Smooth muscle cell (in vitro differentiated cells): ENCODE results near the gene PMFBP1. TPM values are rescaled to one million over a fixed set of nuclear protein-coding genes. Genes with fewer than 3 reads are reported as not detected.

Experiments
- DNase-seq: peaks from one replicate; lab custom pipeline; 2025; ENCODE audit not compliant: unreplicated experiment; lab: John Stamatoyannopoulos, UW
- H2AFZ ChIP-seq: fragments of 200-600 bp; sonication (generic); 2 replicates; pipeline ENCODE4 v1.6.0; 2016; ENCODE audit warnings: antibody characterized with exemption, low read depth, mild to moderate bottlenecking
- H3F3A ChIP-seq: fragments of 200-600 bp; sonication (generic); 2 replicates; pipeline ENCODE4 v1.6.0; 2017; ENCODE audit warnings: antibody characterized with exemption, low read depth
- H3K27ac ChIP-seq: fragments of 200-600 bp; sonication (generic); 2 replicates; pipeline ENCODE4 v1.5.1; 2016; ENCODE audit warnings: low read depth, mild to moderate bottlenecking
- H3K27me3 ChIP-seq: fragments of 200-600 bp; sonication (generic); 2 replicates; pipeline ENCODE4 v1.6.1; 2016; ENCODE audit warnings: low read depth, mild to moderate bottlenecking
- H3K36me3 ChIP-seq: fragments of 200-600 bp; sonication (generic); 2 replicates; pipeline ENCODE4 v1.5.1; 2016; ENCODE audit warnings: low read depth
- H3K4me1 ChIP-seq: fragments of 200-600 bp; sonication (generic); 2 replicates; pipeline ENCODE4 v1.5.1; 2016; ENCODE audit warnings: low read depth
- H3K4me2 ChIP-seq: fragments of 200-600 bp; sonication (generic); 2 replicates; pipeline ENCODE4 v1.6.0; 2016; ENCODE audit warnings: mild to moderate bottlenecking
- H3K4me3 ChIP-seq: fragments of 200-600 bp; sonication (generic); 2 replicates; pipeline ENCODE4 v1.5.1; 2016; ENCODE audit warnings: mild to moderate bottlenecking
- H3K79me2 ChIP-seq: fragments of 200-600 bp; sonication (generic); 2 replicates; pipeline ENCODE4 v1.6.0; 2016; ENCODE audit warnings: low read depth, mild to moderate bottlenecking
- H3K9ac ChIP-seq: fragments of 200-600 bp; sonication (generic); 2 replicates; pipeline ENCODE4 v1.6.0; 2016; ENCODE audit warnings: low read depth
- H3K9me3 ChIP-seq: fragments of 200-600 bp; sonication (generic); replicated peaks from 2 replicates; pipeline ENCODE4 v1.5.1; 2016; ENCODE audit warnings: low read depth
- H4K20me1 ChIP-seq: fragments of 200-600 bp; sonication (generic); 2 replicates; pipeline ENCODE4 v1.6.0; 2016; ENCODE audit warnings: low read depth
- CTCF ChIP-seq: fragments of 200-600 bp; sonication (generic); IDR thresholded peaks from 2 replicates; pipeline ENCODE4 v1.5.1; 2017; ENCODE audit warnings: borderline replicate concordance, mild to moderate bottlenecking, antibody characterized with exemption; ENCODE audit not compliant: insufficient read depth, poor library complexity, severe bottlenecking
- WGBS: methylation state at CpG from one replicate; pipeline ENCODE4 v1.1.7; 2016; ENCODE audit warnings: low lambda C conversion rate; 5-methylcytosine and 5-hydroxymethylcytosine counted together
- polyA plus RNA-seq: library from polyadenylated mRNA; unstranded; fragments of >200 nt; fragmentation: Nextera tagmentation; extraction: Ambion mirVana; gene quantifications from 2 replicates; pipeline ENCODE4 v1.2.1, GENCODE V29; 2016
- total RNA-seq: library from RNA; depleted of rRNA; stranded (reverse); fragments of >200 nt; gene quantifications from 2 replicates; pipeline ENCODE4 v1.2.3, GENCODE V29; 2014

The PMFBP1 gene
- total and polyA plus RNA-seq, 2 experiments from 2014 or later = 0.31 to 0.80 TPM

GRCh38 chr16:72198021-72198711 lies 26.2 kb upstream of the PMFBP1 start:
- Histone ChIP-seq H3F3A (no peaks in the 10 kb centered on the region), H3K4me2 (no peak overlapping the region)
- whole genome bisulfite sequencing = 88% methylated on average over 11 of the region's 11 CpGs

GRCh38 chr16:72197545-72197944 lies 25.6 kb upstream of the PMFBP1 start:
- H3K27ac ChIP-seq = no peak overlapping the region
- TF ChIP-seq CTCF = no peak
- DNase-seq = no peak
- H4K20me1 ChIP-seq = no peaks in the 10 kb centered on the region
- 88% methylated on average over 4 of the region's 4 CpGs for WGBS
- H3K4me3 ChIP-seq = no peak overlapping the region
- no peaks in the 10 kb centered on the region for H3K36me3 ChIP-seq
- H3K79me2 ChIP-seq = no peaks in the 10 kb centered on the region
- no peak overlapping the region for H3K9ac ChIP-seq
- no peak overlapping the region for H3K4me2 ChIP-seq
- no peaks in the 10 kb centered on the region for H3K9me3 ChIP-seq
- no peak overlapping the region for H2AFZ ChIP-seq
- H3F3A ChIP-seq = no peaks in the 10 kb centered on the region
- no peaks in the 10 kb centered on the region for H3K4me1 ChIP-seq
- no peaks in the 10 kb centered on the region for H3K27me3 ChIP-seq

More at GRCh38 chr16:72198021-72198711, 26.2 kb upstream of the PMFBP1 start:
- Histone ChIP-seq H4K20me1 (no peaks in the 10 kb centered on the region), H3K9me3 (no peaks in the 10 kb centered on the region), H3K27me3 (no peaks in the 10 kb centered on the region), H3K27ac (no peak overlapping the region), H3K79me2 (no peaks in the 10 kb centered on the region), H3K4me1 (peaks cover under 1% of the 10 kb centered on the region), H3K9ac (no peak overlapping the region), H3K36me3 (no peaks in the 10 kb centered on the region), H3K4me3 (no peak overlapping the region), H2AFZ (no peak overlapping the region)
- TF ChIP-seq CTCF = no peak
- DNase-seq = no peak

- H3K4me2 ChIP-seq = no peak overlapping the region
- no peak overlapping the region for H3K27ac ChIP-seq
- H3K27me3 ChIP-seq = no peaks in the 10 kb centered on the region
- no peaks in the 10 kb centered on the region for H3F3A ChIP-seq
- no peak for DNase-seq
- TF ChIP-seq CTCF = peak; percentile 8
- no peak overlapping the region for H2AFZ ChIP-seq
- H3K79me2 ChIP-seq = no peaks in the 10 kb centered on the region
- no peak overlapping the region for H3K9ac ChIP-seq
- 66% methylated on average over 4 of the region's 4 CpGs for WGBS
- H4K20me1 ChIP-seq = no peaks in the 10 kb centered on the region
- no peak overlapping the region for H3K4me3 ChIP-seq
- H3K9me3 ChIP-seq = no peaks in the 10 kb centered on the region
- no peaks in the 10 kb centered on the region for H3K36me3 ChIP-seq
- no peaks in the 10 kb centered on the region for H3K4me1 ChIP-seq
Measured at GRCh38 chr16:72195609-72196008, 23.7 kb upstream of the PMFBP1 start.

GRCh38 chr16:72191551-72191950 lies 19.6 kb upstream of the PMFBP1 start:
- no peak overlapping the region for H2AFZ ChIP-seq
- no peaks in the 10 kb centered on the region for H3K36me3 ChIP-seq
- no peak overlapping the region for H3K4me3 ChIP-seq
- H3F3A ChIP-seq = no peaks in the 10 kb centered on the region
- H3K79me2 ChIP-seq = no peaks in the 10 kb centered on the region
- no peaks in the 10 kb centered on the region for H4K20me1 ChIP-seq
- no peak overlapping the region for H3K27ac ChIP-seq
- H3K9me3 ChIP-seq = no peaks in the 10 kb centered on the region
- DNase-seq = no peak
- H3K27me3 ChIP-seq = no peaks in the 10 kb centered on the region
- WGBS = 92% methylated on average over 3 of the region's 3 CpGs
- no peak overlapping the region for H3K4me2 ChIP-seq
- TF ChIP-seq CTCF = no peak
- no peak overlapping the region for H3K9ac ChIP-seq
- no peaks in the 10 kb centered on the region for H3K4me1 ChIP-seq
